Upper lobe of left lung (tissue), 6 donors: ENCODE data around the gene ADGRV1. TPM values are rescaled to one million over a fixed set of nuclear protein-coding genes. Genes with fewer than 3 reads are reported as not detected.
A peak's percentile ranks its signal among the peaks of the same experiment; 100 is the strongest.

Experiments
- ATAC-seq, 2 donors: fragments of 200-7000 bp; cut with Tn5 transposase; one replicate each; pipeline ENCODE4 v1.9.1; 2022; ENCODE audit warnings: mild to moderate bottlenecking in 2 of 2, moderate library complexity in 2 of 2; ENCODE audit not compliant: low FRiP score in 2 of 2
- DNase-seq, 2 donors: peaks; one replicate each; pipeline ENCODE4 v3.0.0-alpha.2; 2019 to 2020
- H3K27ac ChIP-seq, 4 donors: fragments of 200-600 bp; sonication (generic); one replicate each; pipeline ENCODE4 v1.5.1; 2016 to 2019
- H3K27me3 ChIP-seq, 4 donors: fragments of 200-600 bp; sonication (generic); one replicate each; pipeline ENCODE4 v1.5.1; 2017 to 2019
- H3K36me3 ChIP-seq, 4 donors: fragments of 200-600 bp; sonication (generic); one replicate each; pipeline ENCODE4 v1.5.1; 2016 to 2019
- H3K4me1 ChIP-seq, 4 donors: fragments of 200-600 bp; sonication (generic); one replicate each; pipeline ENCODE4 v1.5.1; 2018 to 2019
- H3K4me3 ChIP-seq, 4 donors: fragments of 200-600 bp; sonication (generic); one replicate each; pipeline ENCODE4 v1.5.1; 2017 to 2019; ENCODE audit warnings: mild to moderate bottlenecking in 2 of 4, moderate library complexity in 1 of 4
- H3K9me3 ChIP-seq, 4 donors: fragments of 200-600 bp; sonication (generic); one replicate each; pipeline ENCODE4 v1.5.1; 2018 to 2019
- EP300 ChIP-seq, 4 donors: sonication (generic); formaldehyde crosslinking; IDR thresholded peaks; one replicate each; pipeline ENCODE4 v1.5.1; 2017; ENCODE audit warnings: antibody characterized with exemption in 4 of 4, control low read depth in 2 of 4
- POLR2A ChIP-seq, 4 donors: fragments of 450-650 bp; IDR thresholded peaks; one replicate each; pipeline ENCODE4 v1.5.1; 2016 to 2017; ENCODE audit warnings: antibody characterized with exemption in 4 of 4, mild to moderate bottlenecking in 2 of 4
- POLR2AphosphoS5 ChIP-seq, 2 donors: sonication (generic); formaldehyde crosslinking; IDR thresholded peaks; one replicate each; pipeline ENCODE4 v1.5.1; 2017; ENCODE audit warnings: antibody characterized with exemption in 2 of 2
- WGBS, 2 donors: methylation state at CpG; one replicate each; pipeline ENCODE4 v1.1.5; 2017 to 2018; 5-methylcytosine and 5-hydroxymethylcytosine counted together
- total RNA-seq, 6 donors: library from RNA; depleted of rRNA in 4 of 6; stranded (reverse); fragments of >200 nt in 4 of 6; gene quantifications; one replicate each; pipeline versions ENCODE4 v1.1.0 to v1.2.1, GENCODE V29; 2016 to 2021
- TF ChIP-seq, protein P1 (sequence below), 6 experiments: fragments of 450-650 bp in 4 of 6; fragments of 200-600 bp in 2 of 6; sonication (generic) in 2 of 6; IDR thresholded peaks; one replicate each; pipeline ENCODE4 v1.5.1; 2016 to 2019; ENCODE audit warnings: antibody characterized with exemption in 6 of 6
- donor health status: DM: no; HTN: no; CAD: no; lungs with moderate emphysema.
- donor health status: DM: no; HTN: yes; CAD: no; lungs with severe emphysema.

Gene ADGRV1
- total RNA-seq, 6 donors from 2014 or later = 22.3 to 129 (median 60.4) TPM

DNA sequence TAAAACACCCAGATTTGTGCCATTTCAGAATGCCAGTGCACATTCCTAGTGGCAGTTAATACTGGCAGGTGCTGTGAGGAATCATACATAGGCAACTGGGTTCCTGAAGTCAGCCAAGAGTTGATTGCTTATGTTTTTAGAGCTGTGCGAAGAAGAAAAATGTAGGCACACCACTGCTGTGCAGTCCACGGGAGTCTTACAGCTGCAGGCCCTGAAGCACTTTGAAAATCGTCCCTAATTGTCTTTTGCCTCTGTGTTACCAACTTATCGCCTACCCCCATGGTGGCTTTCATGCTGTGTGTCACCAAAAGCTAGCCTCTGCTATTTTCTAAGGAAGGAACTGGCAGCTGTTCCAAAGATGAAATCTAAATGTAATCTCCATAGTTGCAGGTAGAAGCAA, 560.6 kb downstream of the ADGRV1 start:
- ATAC-seq (no peak), DNase-seq (no peak)
- H3K4me3 ChIP-seq = no peak overlapping the region
- WGBS, 2 donors = 81 to 86% methylated on average over 4 of the region's 4 CpGs
- TF ChIP-seq, protein P1, sequence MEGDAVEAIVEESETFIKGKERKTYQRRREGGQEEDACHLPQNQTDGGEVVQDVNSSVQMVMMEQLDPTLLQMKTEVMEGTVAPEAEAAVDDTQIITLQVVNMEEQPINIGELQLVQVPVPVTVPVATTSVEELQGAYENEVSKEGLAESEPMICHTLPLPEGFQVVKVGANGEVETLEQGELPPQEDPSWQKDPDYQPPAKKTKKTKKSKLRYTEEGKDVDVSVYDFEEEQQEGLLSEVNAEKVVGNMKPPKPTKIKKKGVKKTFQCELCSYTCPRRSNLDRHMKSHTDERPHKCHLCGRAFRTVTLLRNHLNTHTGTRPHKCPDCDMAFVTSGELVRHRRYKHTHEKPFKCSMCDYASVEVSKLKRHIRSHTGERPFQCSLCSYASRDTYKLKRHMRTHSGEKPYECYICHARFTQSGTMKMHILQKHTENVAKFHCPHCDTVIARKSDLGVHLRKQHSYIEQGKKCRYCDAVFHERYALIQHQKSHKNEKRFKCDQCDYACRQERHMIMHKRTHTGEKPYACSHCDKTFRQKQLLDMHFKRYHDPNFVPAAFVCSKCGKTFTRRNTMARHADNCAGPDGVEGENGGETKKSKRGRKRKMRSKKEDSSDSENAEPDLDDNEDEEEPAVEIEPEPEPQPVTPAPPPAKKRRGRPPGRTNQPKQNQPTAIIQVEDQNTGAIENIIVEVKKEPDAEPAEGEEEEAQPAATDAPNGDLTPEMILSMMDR (IDR thresholded peaks at IDR 0.05) = no peak
- no peak for TF ChIP-seq POLR2A (IDR thresholded peaks at IDR 0.05)
- TF ChIP-seq EP300 (IDR thresholded peaks at IDR 0.05) = no peak
- no peak for TF ChIP-seq POLR2AphosphoS5 (IDR thresholded peaks at IDR 0.05)
- H3K36me3 ChIP-seq = no peaks in the 10 kb centered on the region
- H3K27me3 ChIP-seq = no peaks in the 10 kb centered on the region
- no peak overlapping the region for H3K27ac ChIP-seq
- peaks cover 5 to 24% (median 20%) of the 10 kb centered on the region in 4 donors for H3K4me1 ChIP-seq
- no peaks in the 10 kb centered on the region for H3K9me3 ChIP-seq

DNA sequence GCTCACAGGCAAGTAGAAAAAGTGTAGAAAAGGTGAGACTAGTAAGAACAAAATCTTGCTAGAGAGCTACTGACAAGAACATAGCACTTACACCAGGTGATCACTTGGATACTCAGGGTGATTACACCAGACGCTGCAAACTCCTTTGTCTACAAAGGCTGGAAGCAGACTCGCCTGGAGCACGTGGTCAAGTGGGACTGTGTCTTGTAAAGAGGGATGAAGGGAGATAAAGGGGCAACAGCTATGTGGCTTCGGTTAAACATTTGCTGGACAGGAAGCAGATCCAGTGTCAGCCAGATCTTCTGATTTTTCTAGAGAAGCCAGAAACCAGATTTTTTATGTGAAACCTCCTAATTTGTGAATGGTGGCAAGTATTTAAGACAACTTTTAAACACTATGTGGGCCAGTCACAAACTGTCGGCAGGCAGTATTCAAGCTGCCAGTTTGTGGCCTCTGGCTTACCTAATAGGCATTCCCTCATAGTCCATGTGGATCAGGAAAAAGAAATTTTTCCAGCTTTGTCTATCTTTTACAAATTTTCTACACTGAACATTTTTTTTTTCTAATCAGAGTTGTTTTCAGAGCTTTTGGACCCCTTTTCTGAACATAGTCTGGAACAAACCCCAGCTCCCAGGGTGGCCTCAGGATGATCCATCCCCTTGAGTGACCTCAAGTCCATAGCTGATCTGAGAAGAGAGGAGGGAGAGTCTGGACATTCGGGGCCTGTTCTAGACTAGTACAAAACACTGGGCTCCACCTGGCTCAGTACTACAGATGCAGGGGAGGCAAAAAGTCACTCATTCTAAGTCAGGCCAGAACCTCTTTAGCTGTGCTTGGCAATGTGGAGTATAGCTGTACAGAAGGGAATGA, 561.6 kb downstream of the ADGRV1 start:
- H3K4me1 ChIP-seq = peaks cover 0 to 28% (median 14%) of the 10 kb centered on the region in 4 donors

DNA sequence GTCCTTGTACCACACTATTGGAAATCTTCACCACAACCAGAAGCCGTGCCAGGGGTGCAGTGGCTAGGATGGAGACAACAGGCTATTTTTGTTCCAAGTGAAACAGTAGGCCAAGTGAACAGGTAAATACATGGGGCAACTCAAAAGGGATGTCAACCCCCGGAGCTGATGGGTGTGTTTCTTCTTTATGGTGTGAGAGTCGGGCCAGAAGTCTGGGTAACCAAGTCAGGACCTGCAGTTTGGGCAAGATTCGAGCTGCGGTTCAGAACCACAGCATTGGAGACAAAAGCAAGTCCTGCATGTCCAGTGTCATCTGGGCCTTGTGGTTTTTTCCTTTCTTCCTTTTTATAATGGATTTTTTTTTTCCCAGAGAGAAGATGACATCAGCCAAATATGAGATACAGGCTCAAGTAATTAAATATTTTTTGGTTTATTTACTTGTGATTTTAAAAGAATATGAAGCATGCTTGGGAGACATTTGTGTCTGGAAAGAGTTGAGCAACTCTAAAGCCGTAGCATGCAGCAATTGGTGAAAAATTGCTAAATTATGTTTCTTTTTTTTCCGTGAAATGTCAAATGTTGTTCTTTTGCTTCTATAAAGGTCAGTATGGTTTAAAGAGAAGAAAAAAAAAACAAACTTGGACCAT, 562.9 kb downstream of the ADGRV1 start:
- no peak for DNase-seq
- peak overlapping the region in 2 of 4 donors; percentile 49 to 54 for H3K27ac ChIP-seq
- H3K36me3 ChIP-seq = no peaks in the 10 kb centered on the region
- H3K4me1 ChIP-seq = peaks cover 8 to 38% (median 17%) of the 10 kb centered on the region in 4 donors
- H3K4me3 ChIP-seq = no peak overlapping the region
- peak in 1 of 2 donors; percentile 52 for ATAC-seq
- H3K9me3 ChIP-seq = no peaks in the 10 kb centered on the region
- no peak for TF ChIP-seq POLR2A (IDR thresholded peaks at IDR 0.05)
- no peak for TF ChIP-seq POLR2AphosphoS5 (IDR thresholded peaks at IDR 0.05)
- TF ChIP-seq, protein P1 (IDR thresholded peaks at IDR 0.05) = no peak
- TF ChIP-seq EP300 (IDR thresholded peaks at IDR 0.05) = no peak
- WGBS, 2 donors = 82 to 83% methylated on average over 7 of the region's 7 CpGs
- no peaks in the 10 kb centered on the region for H3K27me3 ChIP-seq

More for the DNA sequence above, 561.6 kb downstream of the ADGRV1 start:
- Histone ChIP-seq H3K36me3 (no peaks in the 10 kb centered on the region), H3K4me3 (no peak overlapping the region), H3K27ac (peak overlapping the region; percentile 0 to 54 (median 30)), H3K27me3 (no peaks in the 10 kb centered on the region), H3K9me3 (no peaks in the 10 kb centered on the region)
- TF ChIP-seq, protein P1 (IDR thresholded peaks at IDR 0.05) = no peak
- no peak for TF ChIP-seq POLR2A (IDR thresholded peaks at IDR 0.05)
- no peak for TF ChIP-seq POLR2AphosphoS5 (IDR thresholded peaks at IDR 0.05)
- TF ChIP-seq EP300 (IDR thresholded peaks at IDR 0.05) = no peak
- DNase-seq (no peak), ATAC-seq (peak; percentile 71 to 88)
- whole genome bisulfite sequencing, 2 donors = 61 to 62% methylated on average over 6 of the region's 6 CpGs

DNA sequence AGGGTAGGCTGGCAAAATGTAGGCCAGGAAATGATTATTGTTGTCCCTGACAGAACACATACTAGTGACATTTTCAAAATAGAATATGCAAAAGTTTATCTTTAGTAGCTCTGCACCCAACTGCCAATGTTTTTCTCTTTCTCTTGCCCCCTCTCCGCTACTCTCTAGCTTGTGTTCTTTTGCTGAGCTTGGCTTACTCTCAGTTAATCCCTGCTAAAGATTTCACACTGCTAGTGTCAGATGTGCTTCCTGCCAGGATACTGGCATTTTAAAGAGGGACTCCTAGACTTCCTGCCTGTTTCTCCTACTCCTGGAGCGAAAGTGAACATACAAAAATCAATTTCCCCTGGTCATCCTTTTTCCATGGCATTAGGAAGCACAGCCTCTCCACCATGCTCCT, 564.1 kb downstream of the ADGRV1 start:
- no peak for DNase-seq
- TF ChIP-seq, protein P1 (IDR thresholded peaks at IDR 0.05) = no peak
- TF ChIP-seq POLR2A (IDR thresholded peaks at IDR 0.05) = no peak
- no peak for TF ChIP-seq POLR2AphosphoS5 (IDR thresholded peaks at IDR 0.05)
- TF ChIP-seq EP300 (IDR thresholded peaks at IDR 0.05) = no peak
- 62 to 66% methylated on average over 2 of the region's 2 CpGs for whole genome bisulfite sequencing, 2 donors
- no peak overlapping the region for H3K4me3 ChIP-seq
- no peaks in the 10 kb centered on the region for H3K9me3 ChIP-seq
- peaks cover 19 to 48% (median 24%) of the 10 kb centered on the region in 4 donors for H3K4me1 ChIP-seq
- H3K27ac ChIP-seq = peak overlapping the region in 3 of 4 donors; percentile 33 to 52 (median 50)
- no peak for ATAC-seq
- H3K27me3 ChIP-seq = no peaks in the 10 kb centered on the region
- H3K36me3 ChIP-seq = no peaks in the 10 kb centered on the region
